Naive thymus-derived CD4-positive, alpha-beta T cell (primary cell): ENCODE results near the gene EFHC1. TPM values are rescaled to one million over a fixed set of nuclear protein-coding genes. Genes with fewer than 3 reads are reported as not detected.

Experiments used
- ATAC-seq: fragments of 150-1000 bp; cut with Tn5 transposase; 2 replicates; pipeline ENCODE4 v1.10.0; 2021; ENCODE audit warnings: mild to moderate bottlenecking, moderate library complexity
- CTCF ChIA-PET: fragments of 350-600 bp; sonication (Branson Sonifier 250); formaldehyde crosslinking; loops from one replicate; lab custom pipeline; 2021; ENCODE audit warnings: antibody characterized with exemption; lab: Charles Lee
- POLR2A ChIA-PET: fragments of 350-600 bp; sonication (Branson Sonifier 250); formaldehyde crosslinking; loops from one replicate; lab custom pipeline; 2021; ENCODE audit warnings: antibody characterized with exemption, inconsistent platforms; lab: Charles Lee
- DNase-seq, 9 donors: peaks; one replicate each; pipeline versions ENCODE4 v3.0.0 to v3.0.0-alpha.2; 2020 to 2022; ENCODE audit warnings: mixed read lengths in 1 of 9
- H3K27ac ChIP-seq: one replicate; pipeline ENCODE4 v1.7.0; 2013; ENCODE audit warnings: mild to moderate bottlenecking, low read depth, low read length, moderate library complexity
- H3K27me3 ChIP-seq, 2 donors: one replicate each; pipeline ENCODE4 v1.7.0; 2013; ENCODE audit warnings: low read length in 2 of 2, mild to moderate bottlenecking in 2 of 2, moderate library complexity in 2 of 2; ENCODE audit not compliant: control insufficient read depth in 2 of 2, insufficient read depth in 2 of 2
- H3K36me3 ChIP-seq, 3 experiments: 1 replicate in 2 of 3; 2 replicates in 1 of 3; pipeline ENCODE4 v1.7.0; 2013; ENCODE audit warnings: low read length in 3 of 3, mild to moderate bottlenecking in 3 of 3, moderate library complexity in 1 of 3; ENCODE audit not compliant: insufficient read depth in 3 of 3, control insufficient read depth in 2 of 3
- H3K4me1 ChIP-seq, 2 donors: one replicate each; pipeline ENCODE4 v1.7.0; 2013; ENCODE audit warnings: low read length in 2 of 2, mild to moderate bottlenecking in 2 of 2, moderate library complexity in 1 of 2; ENCODE audit not compliant: control insufficient read depth in 2 of 2, insufficient read depth in 2 of 2
- H3K4me3 ChIP-seq: 2 replicates; pipeline ENCODE4 v1.7.0; 2013; ENCODE audit warnings: mild to moderate bottlenecking, low read length
- H3K9me3 ChIP-seq, 3 experiments: 1 replicate in 2 of 3; 2 replicates in 1 of 3; pipeline ENCODE4 v1.7.0; 2013; ENCODE audit warnings: low read length in 3 of 3; ENCODE audit not compliant: control insufficient read depth in 2 of 3
- H3K27ac Mint-ChIP-seq, 9 donors: one replicate each; pipeline ENCODE4 v1.8.0; 2020 to 2022; ENCODE audit warnings: mixed read lengths in 9 of 9, mild to moderate bottlenecking in 8 of 9, moderate library complexity in 5 of 9, inconsistent platforms in 2 of 9
- H3K27me3 Mint-ChIP-seq, 5 donors: one replicate each; pipeline ENCODE4 v1.8.0; 2021 to 2022; ENCODE audit warnings: mixed read lengths in 5 of 5, mild to moderate bottlenecking in 1 of 5
- H3K36me3 Mint-ChIP-seq, 5 donors: one replicate each; pipeline ENCODE4 v1.8.0; 2020 to 2022; ENCODE audit warnings: mixed read lengths in 5 of 5, mild to moderate bottlenecking in 3 of 5, inconsistent platforms in 1 of 5
- H3K4me1 Mint-ChIP-seq, 7 donors: one replicate each; pipeline ENCODE4 v1.8.0; 2020 to 2022; ENCODE audit warnings: mixed read lengths in 7 of 7, mild to moderate bottlenecking in 3 of 7, inconsistent platforms in 1 of 7
- H3K4me3 Mint-ChIP-seq, 10 donors: one replicate each; pipeline ENCODE4 v1.8.0; 2020 to 2022; ENCODE audit warnings: mild to moderate bottlenecking in 10 of 10, mixed read lengths in 10 of 10, moderate library complexity in 6 of 10, inconsistent platforms in 2 of 10
- H3K9me3 Mint-ChIP-seq, 11 donors: one replicate each; pipeline ENCODE4 v1.8.0; 2020 to 2022; ENCODE audit warnings: mixed read lengths in 11 of 11, mild to moderate bottlenecking in 4 of 11, inconsistent platforms in 1 of 11, moderate library complexity in 1 of 11
- intact Hi-C, 2 donors: fragments of 100-400 bp; cut with micrococcal nuclease; formaldehyde crosslinking; loops; one replicate each; pipeline ENCODE4 v1.15.1; 2023
- polyA plus RNA-seq, 2 donors: library from polyadenylated mRNA; unstranded; fragments of 300-500 nt; fragmentation: Illumina TruSeq; gene quantifications; one replicate each; pipeline ENCODE4 v1.2.3, GENCODE V29; 2021
- total RNA-seq, 6 experiments: library from RNA in 5 of 6; stranded (reverse) in 5 of 6; gene quantifications; 1 replicate in 5 of 6; 2 replicates in 1 of 6; pipeline ENCODE4 v1.2.3 and lab custom pipeline; 2021 to 2026

The EFHC1 gene
- total and polyA plus RNA-seq, 7 experiments from 2014 or later, result 1.9 to 13.8 (median 5.8) TPM

GRCh38 chr6:52538901-52539354 is 118.8 kb downstream of the EFHC1 start:
- ATAC-seq, result no peak
- peaks cover 0 to 13% (median 8%) of the 10 kb centered on the region in 3 experiments for H3K36me3 ChIP-seq
- CTCF ChIA-PET, result no interaction called here
- Mint-ChIP-seq H3K27ac (peak overlapping the region in 1 of 9 donors; percentile 37), H3K27me3 (no peaks in the 10 kb centered on the region), H3K4me1 (peaks cover 36 to 63% (median 52%) of the 10 kb centered on the region in 7 donors), H3K36me3 (peaks cover 0 to 24% (median 8%) of the 10 kb centered on the region in 5 donors), H3K4me3 (no peak overlapping the region), H3K9me3 (peaks cover 0 to 1% (median 0%) of the 10 kb centered on the region in 11 donors)
- DNase-seq, result no peak
- H3K9me3 ChIP-seq, result no peaks in the 10 kb centered on the region
- intact Hi-C loops, result loop anchor here in 1 of 2 donors (5.0 kb wide), 1 partner anchor 47 kb away; no protein-coding TSS in a partner anchor
- H3K4me1 ChIP-seq, result peaks cover 11 to 29% of the 10 kb centered on the region in 2 donors
- no peak overlapping the region for H3K4me3 ChIP-seq
- POLR2A ChIA-PET, result interaction anchor here (0.6 kb wide), 1 partner anchor 120 kb away, joined by 3 read pairs; no protein-coding TSS in a partner anchor
- H3K27ac ChIP-seq, result no peak overlapping the region
- H3K27me3 ChIP-seq, result no peaks in the 10 kb centered on the region

DNA sequence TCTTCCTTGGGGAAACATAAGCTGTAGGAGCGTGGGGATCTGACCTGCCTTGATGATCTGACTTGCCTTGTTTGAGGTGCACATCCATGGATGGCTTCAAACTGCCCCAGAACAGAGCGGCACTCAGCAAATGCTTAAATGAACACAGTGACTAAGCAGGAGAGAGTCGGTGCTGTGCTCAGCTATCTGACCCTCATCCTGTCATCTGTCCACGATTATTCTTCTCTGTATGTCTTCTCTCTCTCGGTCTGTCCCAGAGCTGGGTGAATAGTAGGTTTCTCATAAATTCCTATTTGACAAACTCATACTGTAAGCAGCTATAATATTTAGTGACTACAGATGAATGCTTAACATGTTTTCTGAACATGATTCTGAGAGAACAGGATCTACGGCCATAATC is 119.5 kb downstream of the EFHC1 start:
- no peak overlapping the region for H3K4me3 Mint-ChIP-seq
- POLR2A ChIA-PET, result no interaction called here
- Histone ChIP-seq H3K4me3 (no peak overlapping the region), H3K36me3 (peaks cover 0 to 7% (median 6%) of the 10 kb centered on the region in 3 experiments), H3K9me3 (no peaks in the 10 kb centered on the region), H3K4me1 (peaks cover 11 to 29% of the 10 kb centered on the region in 2 donors), H3K27ac (no peak overlapping the region), H3K27me3 (no peaks in the 10 kb centered on the region)
- H3K27me3 Mint-ChIP-seq, result no peaks in the 10 kb centered on the region
- peaks cover 0 to 22% (median 6%) of the 10 kb centered on the region in 5 donors for H3K36me3 Mint-ChIP-seq
- intact Hi-C loops, result loop anchor here in 1 of 2 donors (5.0 kb wide), 1 partner anchor 47 kb away; no protein-coding TSS in a partner anchor
- peaks cover 0 to 1% (median 0%) of the 10 kb centered on the region in 11 donors for H3K9me3 Mint-ChIP-seq
- DNase-seq (no peak), ATAC-seq (no peak)
- H3K4me1 Mint-ChIP-seq, result peaks cover 38 to 68% (median 56%) of the 10 kb centered on the region in 7 donors
- no peak overlapping the region for H3K27ac Mint-ChIP-seq
- CTCF ChIA-PET, result no interaction called here

DNA sequence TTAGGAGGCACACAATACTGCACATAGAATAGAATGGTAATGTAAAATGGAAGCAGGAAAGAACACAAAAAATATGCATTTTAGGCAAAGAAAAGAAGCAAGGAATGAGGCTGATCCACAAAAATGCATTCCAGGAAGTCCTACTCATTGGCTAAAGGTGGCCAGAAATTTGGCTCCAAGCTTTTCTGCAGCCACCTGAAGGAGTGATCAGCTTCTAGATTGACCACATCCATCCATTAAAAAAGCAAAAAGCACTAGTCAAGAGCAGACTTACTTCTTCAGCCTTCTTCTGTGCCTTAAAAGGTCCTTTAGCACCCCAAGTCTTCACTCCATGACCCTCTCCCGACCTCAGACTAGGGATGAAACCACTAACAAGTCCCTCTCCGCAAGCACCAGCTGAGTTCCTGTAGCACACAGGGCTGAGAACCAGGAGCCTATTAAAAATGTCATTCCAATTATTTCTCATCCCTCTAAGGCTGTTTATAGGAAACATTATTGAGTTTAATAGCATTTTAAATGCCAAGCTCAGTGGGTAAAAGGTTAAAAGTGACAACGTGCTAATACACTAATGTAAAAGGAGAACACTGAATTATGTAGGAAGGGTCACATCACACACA is 120.3 kb downstream of the EFHC1 start:
- no peak for ATAC-seq
- Mint-ChIP-seq H3K9me3 (peaks cover 0 to 1% (median 0%) of the 10 kb centered on the region in 11 donors), H3K27me3 (no peaks in the 10 kb centered on the region), H3K36me3 (peaks cover 0 to 17% (median 2%) of the 10 kb centered on the region in 5 donors), H3K27ac (peak overlapping the region in 2 of 9 donors; percentile 16 to 48), H3K4me3 (no peak overlapping the region), H3K4me1 (peaks cover 30 to 64% (median 54%) of the 10 kb centered on the region in 7 donors)
- H3K27ac ChIP-seq, result no peak overlapping the region
- CTCF ChIA-PET, result no interaction called here
- intact Hi-C loops, result no loop called here
- H3K4me1 ChIP-seq, result peaks cover 11 to 29% of the 10 kb centered on the region in 2 donors
- no peaks in the 10 kb centered on the region for H3K27me3 ChIP-seq
- no peaks in the 10 kb centered on the region for H3K36me3 ChIP-seq
- no peak for DNase-seq
- H3K9me3 ChIP-seq, result no peaks in the 10 kb centered on the region
- POLR2A ChIA-PET, result no interaction called here
- no peak overlapping the region for H3K4me3 ChIP-seq

DNA sequence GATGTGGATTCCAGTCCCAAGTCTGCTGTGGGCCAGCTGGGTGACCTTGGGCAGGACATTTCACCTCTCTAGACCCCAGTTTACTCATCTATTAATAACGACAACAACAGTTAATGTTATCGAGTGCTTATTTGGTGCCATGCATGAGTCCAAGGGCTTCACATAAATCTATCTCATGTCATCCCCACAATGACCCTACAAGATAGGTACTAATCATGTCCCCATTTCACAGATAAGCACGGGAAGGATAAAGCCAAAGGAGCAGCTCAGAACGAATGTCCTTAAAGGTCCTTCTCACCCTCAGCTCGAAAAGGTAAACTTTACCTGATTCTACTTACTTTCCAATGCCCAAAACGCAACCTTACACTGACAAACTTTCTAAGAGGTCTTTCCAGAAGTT is 121.0 kb downstream of the EFHC1 start:
- intact Hi-C loops, result no loop called here
- POLR2A ChIA-PET, result no interaction called here
- CTCF ChIA-PET, result no interaction called here

GRCh38 chr6:52543262-52543661 is 123.1 kb downstream of the EFHC1 start:
- H3K4me3 ChIP-seq, result no peak overlapping the region
- H3K4me1 ChIP-seq, result peaks cover under 1 to 5% of the 10 kb centered on the region in 2 donors
- DNase-seq (no peak), ATAC-seq (no peak)
- Mint-ChIP-seq H3K4me1 (peaks cover 13 to 58% (median 44%) of the 10 kb centered on the region in 7 donors), H3K4me3 (no peak overlapping the region), H3K36me3 (peaks cover 0 to 16% (median 5%) of the 10 kb centered on the region in 5 donors), H3K27me3 (no peaks in the 10 kb centered on the region), H3K9me3 (no peaks in the 10 kb centered on the region), H3K27ac (no peak overlapping the region)
- H3K36me3 ChIP-seq, result no peaks in the 10 kb centered on the region
- intact Hi-C loops, result no loop called here
- POLR2A ChIA-PET, result no interaction called here
- no peak overlapping the region for H3K27ac ChIP-seq
- H3K9me3 ChIP-seq, result no peaks in the 10 kb centered on the region
- no peaks in the 10 kb centered on the region for H3K27me3 ChIP-seq
- CTCF ChIA-PET, result no interaction called here

More for the DNA sequence above, 121.0 kb downstream of the EFHC1 start:
- no peaks in the 10 kb centered on the region for H3K27me3 ChIP-seq
- H3K4me1 Mint-ChIP-seq, result peaks cover 28 to 63% (median 48%) of the 10 kb centered on the region in 7 donors
- no peak overlapping the region for H3K27ac Mint-ChIP-seq
- no peaks in the 10 kb centered on the region for H3K9me3 ChIP-seq
- peaks cover 11 to 26% of the 10 kb centered on the region in 2 donors for H3K4me1 ChIP-seq
- peaks cover 0 to 1% (median 0%) of the 10 kb centered on the region in 11 donors for H3K9me3 Mint-ChIP-seq
- H3K36me3 Mint-ChIP-seq, result peaks cover 0 to 14% (median 2%) of the 10 kb centered on the region in 5 donors
- ATAC-seq (no peak), DNase-seq (no peak)
- H3K4me3 Mint-ChIP-seq, result no peak overlapping the region
- H3K27me3 Mint-ChIP-seq, result no peaks in the 10 kb centered on the region
- no peak overlapping the region for H3K27ac ChIP-seq
- H3K36me3 ChIP-seq, result no peaks in the 10 kb centered on the region
- H3K4me3 ChIP-seq, result no peak overlapping the region

DNA sequence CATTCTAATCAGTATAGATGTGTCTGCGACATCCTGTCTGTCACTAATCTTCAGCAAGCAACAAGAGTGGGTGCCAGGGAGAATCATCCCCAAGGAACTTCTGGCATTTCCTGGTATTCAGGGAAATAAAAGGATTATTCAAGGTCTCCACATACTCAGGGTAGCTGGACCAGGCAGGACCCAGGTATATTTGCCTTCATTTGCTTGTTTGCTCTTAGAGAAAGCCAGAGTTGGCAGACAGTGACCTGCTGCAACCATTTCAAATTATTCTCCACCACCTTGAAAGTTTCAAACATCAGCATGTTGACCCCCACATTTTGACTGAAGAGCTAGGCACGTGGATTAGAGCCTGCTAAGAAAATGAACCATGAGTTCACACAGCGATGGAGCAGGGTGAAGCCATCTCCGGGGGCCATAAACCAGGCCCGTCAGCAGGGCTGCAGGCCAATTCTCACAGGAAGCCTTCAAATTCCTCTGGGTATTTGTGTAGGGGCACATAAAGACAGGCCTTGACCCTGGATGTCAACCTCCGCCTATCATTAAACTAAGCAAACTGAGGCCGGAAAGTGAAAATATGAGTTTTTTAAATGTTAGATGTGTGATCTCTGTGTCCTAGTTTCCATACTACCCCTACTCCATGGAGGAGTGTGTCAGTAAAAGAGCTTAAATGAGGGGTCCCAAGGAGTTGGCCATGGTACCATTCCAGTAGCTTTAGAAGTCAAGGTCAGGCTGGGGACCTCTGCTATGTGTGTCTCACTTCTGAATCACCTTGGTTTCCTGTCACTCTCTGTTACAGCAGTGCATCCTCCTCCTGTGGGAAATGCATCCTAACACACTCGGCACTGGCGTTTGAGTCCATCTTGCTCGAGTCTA is 123.8 kb downstream of the EFHC1 start:
- Histone ChIP-seq H3K4me3 (no peak overlapping the region), H3K27me3 (no peaks in the 10 kb centered on the region), H3K9me3 (no peaks in the 10 kb centered on the region), H3K27ac (no peak overlapping the region), H3K4me1 (no peaks in the 10 kb centered on the region), H3K36me3 (no peaks in the 10 kb centered on the region)
- ATAC-seq (no peak), DNase-seq (no peak)
- no peaks in the 10 kb centered on the region for H3K27me3 Mint-ChIP-seq
- peaks cover 0 to 16% (median 6%) of the 10 kb centered on the region in 5 donors for H3K36me3 Mint-ChIP-seq
- H3K4me1 Mint-ChIP-seq, result peaks cover 13 to 54% (median 40%) of the 10 kb centered on the region in 7 donors
- intact Hi-C loops, result no loop called here
- no peak overlapping the region for H3K27ac Mint-ChIP-seq
- H3K9me3 Mint-ChIP-seq, result no peaks in the 10 kb centered on the region
- H3K4me3 Mint-ChIP-seq, result no peak overlapping the region
- ChIA-PET CTCF (no interaction called here), POLR2A (no interaction called here)
